PC-9 (cell line): ENCODE results near the gene PRKCH. TPM values are rescaled to one million over a fixed set of nuclear protein-coding genes. Genes with fewer than 3 reads are reported as not detected.

Experiments used
- BruUV-seq: library from RNA; stranded (reverse); fragments of 400-500 nt; replicated peaks from 2 replicates; lab custom pipeline; 2021; lab: Mats Ljungman, UMichigan
- CTCF ChIA-PET: fragments of 300-600 bp; sonication (Branson Sonifier 250); formaldehyde crosslinking; loops from one replicate; lab custom pipeline; 2022; ENCODE audit warnings: antibody characterized with exemption; lab: Charles Lee
- POLR2A ChIA-PET: fragments of 300-600 bp; sonication (Branson Sonifier 250); formaldehyde crosslinking; loops from one replicate; lab custom pipeline; 2022; ENCODE audit warnings: antibody characterized with exemption; ENCODE audit not compliant: unreplicated experiment; lab: Charles Lee
- DNase-seq, 2 experiments: peaks; one replicate each; pipeline versions ENCODE4 v3.0.0 to v3.0.0-alpha.2; 2015 to 2022; ENCODE audit warnings: mixed read lengths in 1 of 2
- H2AFZ ChIP-seq: fragments of 200-600 bp; sonication (generic); 2 replicates; pipeline ENCODE4 v1.8.1; 2017; ENCODE audit warnings: antibody characterized with exemption
- H3F3A ChIP-seq: fragments of 200-600 bp; sonication (generic); 2 replicates; pipeline ENCODE4 v1.8.1; 2017; ENCODE audit warnings: antibody characterized with exemption, mild to moderate bottlenecking, low read depth; ENCODE audit not compliant: insufficient read depth
- H3K27ac ChIP-seq: fragments of 200-600 bp; sonication (generic); 2 replicates; pipeline ENCODE4 v1.6.1; 2016; ENCODE audit warnings: mixed run types
- H3K27me3 ChIP-seq: fragments of 200-600 bp; sonication (generic); 2 replicates; pipeline ENCODE4 v1.6.1; 2016; ENCODE audit warnings: low read depth, mixed run types; ENCODE audit not compliant: insufficient read depth
- H3K36me3 ChIP-seq: fragments of 200-600 bp; sonication (generic); 2 replicates; pipeline ENCODE4 v1.6.1; 2016; ENCODE audit warnings: low read depth, mixed run types
- H3K4me1 ChIP-seq: fragments of 200-600 bp; sonication (generic); replicated peaks from 2 replicates; pipeline ENCODE4 v1.6.1; 2016; ENCODE audit warnings: mixed run types; ENCODE audit not compliant: insufficient read depth
- H3K4me2 ChIP-seq: fragments of 200-600 bp; sonication (generic); 2 replicates; pipeline ENCODE4 v1.6.1; 2017; ENCODE audit warnings: mixed run types
- H3K4me3 ChIP-seq: fragments of 200-600 bp; sonication (generic); 2 replicates; pipeline ENCODE4 v1.6.1; 2016; ENCODE audit warnings: mixed run types
- H3K79me2 ChIP-seq: fragments of 200-600 bp; sonication (generic); 2 replicates; pipeline ENCODE4 v1.6.1; 2017; ENCODE audit warnings: low read depth, mixed run types
- H3K9me2 ChIP-seq: fragments of 200-600 bp; sonication (generic); 2 replicates; pipeline ENCODE4 v1.8.1; 2017; ENCODE audit warnings: mild to moderate bottlenecking; ENCODE audit not compliant: insufficient read depth
- H3K9me3 ChIP-seq: fragments of 200-600 bp; sonication (generic); 2 replicates; pipeline ENCODE4 v1.8.1; 2016; ENCODE audit warnings: low read depth; ENCODE audit not compliant: insufficient read depth
- H4K20me1 ChIP-seq: fragments of 200-600 bp; sonication (generic); 2 replicates; pipeline ENCODE4 v1.8.1; 2017; ENCODE audit not compliant: insufficient read depth
- EZH2 ChIP-seq: fragments of 200-600 bp; sonication (generic); IDR thresholded peaks from 2 replicates; pipeline ENCODE4 v1.8.0; 2017; ENCODE audit warnings: antibody characterized with exemption, low read depth
- intact Hi-C: fragments of 100-400 bp; cut with micrococcal nuclease; formaldehyde crosslinking; loops from one replicate; pipeline ENCODE4 v1.10.0; 2022; ENCODE audit not compliant: unreplicated experiment
- total RNA-seq: library from RNA; stranded (reverse); gene quantifications from 2 replicates; pipeline ENCODE4 v1.2.3, GENCODE V29; 2021
- TF ChIP-seq, protein P1 (sequence below): fragments of 200-600 bp; sonication (generic); conservative IDR thresholded peaks from 2 replicates; pipeline ENCODE4 v1.6.1; 2017; ENCODE audit warnings: mixed run types, antibody characterized with exemption, mild to moderate bottlenecking, moderate library complexity

PRKCH gene
- total RNA-seq, 1 experiment from 2014 or later, result 32.4 TPM

DNA sequence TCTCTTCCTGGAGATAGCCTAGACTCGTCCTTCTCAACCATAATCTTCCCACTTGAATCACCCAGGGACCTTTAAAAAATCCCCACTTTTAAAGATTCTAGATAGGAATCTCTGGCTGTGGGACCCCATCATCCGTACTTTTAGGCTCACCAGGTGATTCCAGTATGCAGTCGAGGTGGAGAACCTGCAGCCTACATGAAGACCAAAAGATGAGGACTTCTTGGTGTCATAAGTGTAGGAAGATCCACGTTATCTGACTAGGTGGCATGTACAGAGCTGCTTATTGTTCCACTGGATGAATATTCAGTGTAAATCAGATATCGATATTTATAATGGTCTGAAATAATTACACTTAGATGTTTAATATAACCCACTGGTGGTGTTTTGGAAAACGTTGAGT lies 2.6 kb downstream of the PRKCH start:
- no peak for DNase-seq
- Histone ChIP-seq H2AFZ (no peak overlapping the region), H3K36me3 (peaks cover 20% of the 10 kb centered on the region; the same call in 1 of the 2 replicates), H3F3A (peaks cover 9% of the 10 kb centered on the region; the same call in 1 of the 2 replicates), H3K27me3 (no peaks in the 10 kb centered on the region), H3K4me2 (peak overlapping the region; percentile 99), H3K4me3 (peak overlapping the region; percentile 59), H3K9me2 (no peaks in the 10 kb centered on the region), H3K27ac (no peak overlapping the region), H3K4me1 (peaks cover 37% of the 10 kb centered on the region), H4K20me1 (no peaks in the 10 kb centered on the region), H3K9me3 (peaks cover 9% of the 10 kb centered on the region), H3K79me2 (peaks cover 70% of the 10 kb centered on the region)
- intact Hi-C loops, result no loop called here
- ChIA-PET POLR2A (no interaction called here), CTCF (no interaction called here)
- TF ChIP-seq, protein P1, sequence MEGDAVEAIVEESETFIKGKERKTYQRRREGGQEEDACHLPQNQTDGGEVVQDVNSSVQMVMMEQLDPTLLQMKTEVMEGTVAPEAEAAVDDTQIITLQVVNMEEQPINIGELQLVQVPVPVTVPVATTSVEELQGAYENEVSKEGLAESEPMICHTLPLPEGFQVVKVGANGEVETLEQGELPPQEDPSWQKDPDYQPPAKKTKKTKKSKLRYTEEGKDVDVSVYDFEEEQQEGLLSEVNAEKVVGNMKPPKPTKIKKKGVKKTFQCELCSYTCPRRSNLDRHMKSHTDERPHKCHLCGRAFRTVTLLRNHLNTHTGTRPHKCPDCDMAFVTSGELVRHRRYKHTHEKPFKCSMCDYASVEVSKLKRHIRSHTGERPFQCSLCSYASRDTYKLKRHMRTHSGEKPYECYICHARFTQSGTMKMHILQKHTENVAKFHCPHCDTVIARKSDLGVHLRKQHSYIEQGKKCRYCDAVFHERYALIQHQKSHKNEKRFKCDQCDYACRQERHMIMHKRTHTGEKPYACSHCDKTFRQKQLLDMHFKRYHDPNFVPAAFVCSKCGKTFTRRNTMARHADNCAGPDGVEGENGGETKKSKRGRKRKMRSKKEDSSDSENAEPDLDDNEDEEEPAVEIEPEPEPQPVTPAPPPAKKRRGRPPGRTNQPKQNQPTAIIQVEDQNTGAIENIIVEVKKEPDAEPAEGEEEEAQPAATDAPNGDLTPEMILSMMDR, result no peak
- BruUV-seq, result no TSS peak

DNA sequence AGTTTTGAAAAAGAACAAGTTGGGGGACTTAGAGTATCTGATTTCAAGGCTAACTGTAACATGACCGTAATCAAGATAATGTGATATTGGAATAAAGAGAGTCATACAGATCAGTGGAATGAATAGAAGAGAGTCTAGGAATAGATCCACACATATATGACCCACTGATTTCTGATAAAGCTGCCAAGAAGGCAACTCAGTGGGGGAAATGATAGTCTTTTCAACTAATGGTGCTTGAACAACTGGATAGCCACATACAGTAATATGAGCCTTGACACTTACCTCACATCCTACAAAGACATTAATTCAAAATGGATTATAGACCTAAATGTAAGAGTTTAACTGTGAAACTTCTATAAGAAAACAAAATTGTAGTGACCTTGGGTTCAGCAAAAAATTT lies 3.8 kb downstream of the PRKCH start:
- Histone ChIP-seq H3K9me3 (peaks cover 9% of the 10 kb centered on the region), H3K36me3 (peaks cover 20% of the 10 kb centered on the region; the same call in 1 of the 2 replicates), H3K9me2 (no peaks in the 10 kb centered on the region), H3F3A (peaks cover 9% of the 10 kb centered on the region; the same call in 1 of the 2 replicates), H3K4me1 (peaks cover 37% of the 10 kb centered on the region), H3K27ac (no peak overlapping the region), H3K79me2 (peaks cover 82% of the 10 kb centered on the region), H4K20me1 (no peaks in the 10 kb centered on the region; the same call in 1 of the 2 replicates), H3K4me2 (peak overlapping the region; percentile 99; the same call in 1 of the 2 replicates), H2AFZ (no peak overlapping the region), H3K4me3 (no peak overlapping the region), H3K27me3 (no peaks in the 10 kb centered on the region)
- TF ChIP-seq, protein P1, result no peak
- no peak for TF ChIP-seq EZH2
- no TSS peak for BruUV-seq
- CTCF ChIA-PET, result no interaction called here
- intact Hi-C loops, result no loop called here
- DNase-seq, result no peak
- POLR2A ChIA-PET, result no interaction called here

DNA sequence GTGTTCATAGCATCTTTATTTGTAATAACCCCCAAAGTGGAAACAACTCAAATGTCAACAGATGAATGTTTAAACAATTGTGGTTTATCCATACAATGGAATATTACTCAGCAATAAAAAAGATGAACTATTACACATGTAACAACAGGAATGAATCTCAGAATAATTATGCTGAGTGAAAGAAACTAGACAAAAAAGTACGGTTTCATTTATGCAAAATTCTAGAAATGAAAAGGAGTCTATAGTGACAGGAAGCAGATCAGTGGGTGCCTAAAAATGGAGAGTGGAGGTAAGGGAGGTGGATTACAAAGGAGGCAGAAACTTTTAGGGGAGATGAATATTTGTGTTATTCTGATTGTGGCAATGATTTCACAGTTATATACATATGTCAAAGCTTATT lies 4.8 kb downstream of the PRKCH start:
- H3K4me3 ChIP-seq, result no peak overlapping the region
- peaks cover 9% of the 10 kb centered on the region for H3K9me3 ChIP-seq
- H3K9me2 ChIP-seq, result no peaks in the 10 kb centered on the region
- no peaks in the 10 kb centered on the region; the same call in 1 of the 2 replicates for H4K20me1 ChIP-seq
- no peak for DNase-seq
- BruUV-seq, result no TSS peak
- no peak overlapping the region for H3K27ac ChIP-seq
- intact Hi-C loops, result no loop called here
- H3F3A ChIP-seq, result peaks cover 3% of the 10 kb centered on the region; the same call in 1 of the 2 replicates
- peaks cover 20% of the 10 kb centered on the region; the same call in 1 of the 2 replicates for H3K36me3 ChIP-seq
- ChIA-PET POLR2A (no interaction called here), CTCF (no interaction called here)
- H3K4me2 ChIP-seq, result no peak overlapping the region
- peaks cover 30% of the 10 kb centered on the region for H3K4me1 ChIP-seq
- TF ChIP-seq, protein P1, result no peak
- TF ChIP-seq EZH2, result no peak
- H3K27me3 ChIP-seq, result no peaks in the 10 kb centered on the region
- no peak overlapping the region for H2AFZ ChIP-seq
- H3K79me2 ChIP-seq, result peaks cover 88% of the 10 kb centered on the region
